ENCODE measurements around the gene ABHD17C.
"Not testable (repeated sequence)": the region's sequence is repeated elsewhere in the genome, so short reads cannot be mapped to it uniquely, and the experiment has no call there.

The ABHD17C gene

GRCh38 chr15:80695099-80695910, at the start of gene ABHD17C:
Gene ABHD17C, plus strand, starts transcription at chr15:80695310. Its CDS starts 120 bp downstream, at chr15:80695430.
- no peak for DNase-seq

DNA sequence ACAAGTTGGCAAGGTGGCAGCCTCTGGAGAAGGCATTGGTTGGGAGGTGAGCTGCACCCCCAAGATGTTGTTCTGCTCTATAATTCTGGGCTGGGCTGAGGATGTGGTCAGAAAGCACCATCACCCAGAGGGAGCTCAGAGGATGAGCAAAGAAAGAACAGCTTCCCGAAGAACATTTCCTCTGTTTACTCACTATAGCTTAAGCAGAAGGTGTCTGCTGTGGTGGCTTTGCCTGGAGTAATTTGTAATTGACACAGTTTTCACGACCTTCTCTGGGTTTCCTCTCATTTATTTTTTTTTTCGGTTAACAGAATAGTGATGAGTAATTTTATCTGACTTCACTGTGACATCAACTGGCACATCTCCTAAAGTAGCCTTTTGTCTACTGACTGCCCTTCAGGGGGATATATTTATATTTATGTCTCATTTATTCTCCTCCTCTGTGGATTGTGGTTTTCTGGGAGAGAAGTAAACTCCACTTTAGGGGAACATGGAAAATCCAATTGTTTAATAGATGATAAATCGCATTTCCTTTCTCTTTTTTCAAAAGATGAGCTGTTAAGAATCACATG, 49.5 kb upstream of the ABHD17C start:
- no peak for DNase-seq

GRCh38 chr15:80647424-80647823, 47.7 kb upstream of the ABHD17C start:
- DNase-seq = not testable (repeated sequence)

DNA sequence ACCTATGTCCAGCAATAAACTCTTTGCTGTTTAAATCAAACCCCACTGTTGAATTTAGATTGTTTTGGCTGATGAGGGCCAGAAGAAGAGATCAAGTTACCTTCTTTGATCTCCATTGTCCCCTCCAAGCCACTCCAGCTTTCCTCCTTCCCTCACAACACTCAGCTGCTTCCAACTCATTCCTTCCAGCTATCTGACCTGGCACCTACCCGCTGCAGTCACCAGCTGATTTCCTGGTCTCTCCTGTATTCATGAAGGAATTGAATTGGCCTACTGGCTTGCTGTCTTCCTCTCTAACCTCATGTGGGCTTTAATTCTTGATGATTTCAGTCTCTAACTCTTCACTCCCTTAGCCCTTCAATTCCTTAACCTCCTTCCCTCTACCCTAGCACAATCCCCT, 40.8 kb upstream of the ABHD17C start:
- no peak for DNase-seq

DNA sequence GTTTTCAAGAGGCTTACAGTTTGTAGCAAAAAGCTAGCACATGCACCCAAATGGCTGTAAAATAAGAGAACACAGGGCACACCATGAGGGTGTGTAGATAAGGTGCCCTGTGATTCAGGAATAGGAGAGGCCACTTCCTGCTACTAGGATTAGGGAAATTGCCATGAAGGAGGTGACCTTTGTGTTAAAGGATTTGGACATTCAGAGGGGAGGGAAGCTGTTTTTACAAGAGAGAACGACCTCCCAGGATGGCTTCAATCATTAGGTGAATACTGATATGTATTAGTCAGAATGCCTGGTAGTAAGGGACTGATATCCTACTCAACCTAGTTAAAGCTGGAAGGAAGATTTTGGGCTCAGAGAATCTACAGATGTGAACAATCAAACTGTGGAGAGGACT, 35.7 kb upstream of the ABHD17C start:
- no peak for DNase-seq

GRCh38 chr15:80660119-80660518, 35.0 kb upstream of the ABHD17C start:
- no peak for DNase-seq

DNA sequence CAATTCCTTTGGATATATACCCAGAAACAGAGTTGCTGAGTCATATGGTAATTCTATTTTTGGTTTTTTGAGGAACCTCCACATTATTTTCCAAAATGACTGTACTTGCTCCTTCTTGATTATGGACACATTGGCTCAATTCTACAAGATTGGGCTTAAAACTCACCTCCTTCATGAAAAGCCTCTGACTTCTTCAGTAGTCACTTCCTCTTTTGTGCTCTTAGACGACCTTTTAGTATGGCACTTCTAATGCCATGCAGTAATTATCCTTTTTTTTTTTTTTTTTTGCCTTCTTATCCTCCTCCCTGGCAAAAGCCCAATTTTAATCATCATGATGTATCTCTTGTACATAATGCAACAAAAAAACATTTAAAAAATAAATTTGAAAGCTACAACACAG, 33.0 kb upstream of the ABHD17C start:
- no peak for DNase-seq

- no peak for DNase-seq
Observed at GRCh38 chr15:80662757-80663553, 32.2 kb upstream of the ABHD17C start.

DNA sequence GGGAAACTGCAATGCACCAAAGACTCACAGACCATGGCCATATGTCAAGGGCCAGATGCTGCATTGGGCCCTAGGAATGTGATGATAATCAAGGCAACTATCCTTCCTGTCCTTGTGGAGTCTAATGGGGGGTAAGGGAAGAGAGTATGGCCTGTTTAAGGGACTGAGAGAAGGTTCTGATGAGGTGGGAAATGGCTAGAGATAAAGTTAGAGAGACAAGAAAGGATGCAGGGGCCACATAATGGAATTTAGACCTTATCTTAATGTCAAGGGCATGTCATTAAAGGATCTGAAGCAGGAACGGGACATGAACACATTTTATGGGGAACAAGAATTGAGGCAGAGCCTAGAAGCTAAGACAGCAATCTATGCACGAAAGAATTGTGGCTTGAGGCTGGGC, 30.0 kb upstream of the ABHD17C start:
- no peak for DNase-seq

DNA sequence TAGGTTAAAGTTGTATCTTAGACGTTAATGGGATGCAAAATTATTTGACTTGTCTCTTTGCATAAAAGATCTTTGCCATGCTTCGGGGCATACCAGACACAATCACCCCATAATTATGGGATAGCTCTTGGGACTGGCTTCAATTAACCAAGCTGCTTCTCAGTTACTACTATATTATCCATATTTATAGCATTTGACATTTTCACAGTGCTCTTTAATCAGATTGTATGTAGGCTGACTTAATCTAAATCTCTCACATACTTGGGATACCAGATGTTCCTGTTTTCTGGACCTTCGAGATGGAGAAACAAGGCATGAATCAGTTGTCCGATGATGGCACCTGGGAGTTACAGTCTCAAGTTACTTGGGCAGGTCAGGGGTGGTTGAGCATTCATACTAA, 27.2 kb upstream of the ABHD17C start:
- no peak for DNase-seq

DNA sequence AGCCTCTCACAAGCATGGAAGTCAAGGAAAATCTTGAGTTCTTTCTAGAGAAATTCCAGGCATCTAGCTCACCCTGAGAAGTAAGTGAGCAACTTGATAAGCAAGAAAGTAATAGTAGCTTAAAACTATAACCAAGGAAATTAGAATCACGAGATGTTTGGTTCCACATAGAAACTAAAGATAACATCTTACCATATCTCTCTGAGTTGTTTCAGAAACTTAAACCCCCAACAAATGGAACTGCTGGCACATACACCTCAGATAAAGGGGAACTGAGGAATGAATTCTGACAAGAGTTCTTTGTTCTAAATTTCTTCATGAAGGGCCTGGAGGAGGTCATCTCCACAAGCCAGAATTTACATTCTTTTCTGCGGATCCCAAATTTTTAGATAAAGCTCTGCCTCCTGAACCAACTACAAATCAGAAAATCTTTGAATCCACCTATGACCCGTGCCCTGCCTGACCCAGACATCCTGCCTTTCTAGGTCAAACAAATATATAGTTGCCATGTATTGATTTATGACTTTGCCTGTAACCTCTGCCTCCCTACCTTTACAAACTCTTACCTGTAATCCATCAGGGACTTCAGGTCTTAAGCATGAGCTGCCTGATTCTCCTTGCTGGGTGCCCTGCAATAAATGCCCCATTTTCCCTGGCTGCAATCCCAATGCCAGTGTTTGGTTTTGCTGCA, 26.4 kb upstream of the ABHD17C start:
- no peak for DNase-seq

DNA sequence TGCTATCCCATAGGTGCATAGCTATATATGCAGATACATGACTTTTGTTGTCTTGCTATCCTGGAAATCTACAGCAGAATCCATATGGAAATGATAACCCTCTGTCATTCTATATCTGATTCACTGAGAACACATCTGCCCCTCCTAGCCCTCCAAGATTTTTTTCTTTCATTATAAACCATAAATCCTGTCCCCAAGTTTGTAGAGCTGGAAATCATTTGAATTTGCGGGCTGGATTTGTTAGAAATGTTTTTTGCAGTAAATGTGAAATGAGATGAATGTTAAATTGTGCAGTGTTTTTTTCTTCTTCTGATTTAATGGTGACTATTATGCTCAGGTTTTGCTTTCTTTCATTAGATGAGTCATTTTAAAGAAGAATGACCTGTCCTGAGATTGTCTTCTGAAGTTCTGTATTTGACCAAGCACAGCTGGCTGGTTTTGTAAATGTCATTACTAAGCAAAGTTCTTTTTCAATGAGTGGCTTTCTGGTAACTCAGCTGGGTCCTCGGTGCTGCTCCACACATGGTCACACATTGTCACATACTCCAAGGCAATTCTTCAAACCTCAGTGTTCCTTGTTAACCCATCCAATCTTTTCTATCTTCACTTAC, 25.3 kb upstream of the ABHD17C start:
- no peak for DNase-seq

DNA sequence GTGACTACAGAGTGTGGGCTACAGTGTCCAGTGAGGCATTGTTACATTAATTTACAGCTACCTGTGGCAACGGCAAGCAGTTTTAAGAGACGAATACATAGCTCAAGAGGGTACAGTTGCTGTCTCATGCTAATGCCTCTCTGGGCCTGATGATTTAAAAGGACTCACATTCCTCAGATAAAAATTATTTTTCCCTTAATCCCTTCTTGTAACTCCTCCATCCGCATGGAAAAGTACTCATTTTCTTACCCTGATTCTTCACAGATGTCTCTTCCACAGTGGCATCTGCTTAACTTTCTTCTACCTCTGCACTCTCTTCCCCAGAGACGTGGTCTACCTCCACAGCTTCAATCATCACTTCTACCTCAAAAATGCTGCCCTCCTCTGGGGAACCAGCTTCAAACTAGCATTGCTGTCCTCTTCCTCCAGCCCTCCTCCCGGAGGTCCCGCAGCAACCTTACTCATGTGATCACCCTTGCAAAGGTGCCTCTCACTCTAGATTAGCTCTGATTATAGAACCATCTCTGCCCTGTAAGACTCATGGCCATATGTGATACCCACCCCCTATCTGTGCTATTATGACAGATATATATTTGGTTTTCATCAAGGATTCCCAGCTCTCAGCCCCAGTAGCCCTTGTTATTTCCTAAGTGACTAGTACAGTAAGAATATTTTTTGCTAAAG, 21.4 kb upstream of the ABHD17C start:
- no peak for DNase-seq

DNA sequence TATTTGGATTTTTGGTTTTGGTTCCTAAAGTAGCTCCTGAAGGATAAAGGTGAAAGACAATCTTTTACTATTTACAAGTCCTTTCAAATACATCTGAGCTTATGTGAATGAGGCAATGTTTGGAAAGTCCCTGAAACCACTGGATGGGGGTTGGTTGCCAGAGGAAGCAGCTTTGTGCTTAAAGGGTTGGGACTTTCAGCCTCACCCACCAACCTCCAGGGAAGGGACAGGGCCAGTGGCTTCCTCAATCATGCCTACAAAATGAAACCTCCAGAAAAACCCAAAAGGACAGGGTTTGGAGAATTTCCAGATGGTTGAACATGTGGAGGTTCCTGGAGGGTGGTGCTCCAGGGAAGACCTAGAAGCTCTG, 20.9 kb upstream of the ABHD17C start:
- no peak for DNase-seq

DNA sequence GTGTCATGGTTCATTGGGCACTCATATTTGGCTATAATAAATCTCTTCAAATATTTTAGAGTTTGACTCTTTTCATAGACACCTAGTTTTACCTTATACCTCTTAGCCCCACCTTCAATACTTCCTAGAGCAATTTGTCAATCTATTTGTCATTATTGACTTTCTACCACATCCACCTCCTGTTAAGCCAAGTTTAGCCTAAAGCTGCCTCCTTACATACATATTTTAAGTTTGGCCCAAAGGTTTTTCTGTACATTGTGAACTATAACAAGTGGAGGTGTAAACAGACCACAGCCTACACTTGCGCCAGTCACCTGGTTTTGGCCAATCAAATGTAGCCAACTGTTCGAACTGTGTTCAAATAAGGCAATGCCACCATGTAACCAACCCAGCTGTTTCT, 18.1 kb upstream of the ABHD17C start:
- no peak for DNase-seq

DNA sequence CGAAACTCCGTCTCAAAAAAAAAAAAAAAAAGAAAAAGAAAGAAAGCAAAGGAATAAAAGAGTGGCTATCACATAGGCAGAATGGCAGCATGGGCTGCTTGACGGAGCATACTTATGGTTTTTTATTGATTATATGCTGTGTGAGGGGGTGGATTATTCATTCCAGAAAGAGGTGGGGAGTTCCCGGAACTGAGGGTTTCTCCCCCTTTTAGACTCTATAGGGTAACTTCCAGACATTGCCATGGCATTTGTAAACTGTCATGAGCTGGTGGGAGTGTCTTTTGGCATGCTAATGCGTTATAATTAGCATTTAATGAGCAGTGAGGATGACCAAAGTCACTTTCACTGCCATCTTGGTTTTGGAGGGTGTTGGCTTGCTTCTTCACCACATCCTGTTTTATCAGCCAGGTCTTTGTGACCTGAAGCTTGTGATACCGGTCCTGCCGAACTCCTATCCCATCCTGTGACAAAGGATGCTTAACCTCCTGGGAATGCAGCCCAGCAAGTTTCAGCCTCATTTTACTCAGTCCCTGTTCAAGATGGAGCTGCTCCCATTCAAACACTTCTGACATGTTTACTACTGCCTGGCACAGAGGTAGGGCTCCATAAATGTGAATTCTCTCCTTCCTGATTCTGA, 15.8 kb upstream of the ABHD17C start:
- DNase-seq = no peak

GRCh38 chr15:80679804-80680175, 15.3 kb upstream of the ABHD17C start:
- no peak for DNase-seq

- no peak for DNase-seq
Observed at GRCh38 chr15:80682201-80682600, 12.9 kb upstream of the ABHD17C start.

DNA sequence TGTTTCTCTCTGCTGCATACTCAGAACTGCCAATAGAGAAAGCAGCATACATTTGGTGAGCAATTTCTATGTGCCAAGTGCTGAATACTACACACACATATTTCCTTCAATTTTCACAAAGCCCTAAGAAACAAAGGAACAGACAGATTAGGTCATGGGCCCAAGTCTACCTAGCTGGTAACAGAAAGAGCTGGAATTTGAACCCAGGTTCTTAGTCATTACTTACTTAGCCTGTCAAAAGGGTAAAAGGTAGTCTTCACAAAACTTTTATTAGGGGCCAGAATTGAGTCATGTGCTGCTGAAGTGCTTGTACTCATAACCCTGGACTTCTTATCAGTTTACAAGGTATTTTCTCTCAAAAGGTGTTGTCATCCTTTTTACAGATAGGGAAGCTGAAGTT, 10.4 kb upstream of the ABHD17C start:
- no peak for DNase-seq

DNA sequence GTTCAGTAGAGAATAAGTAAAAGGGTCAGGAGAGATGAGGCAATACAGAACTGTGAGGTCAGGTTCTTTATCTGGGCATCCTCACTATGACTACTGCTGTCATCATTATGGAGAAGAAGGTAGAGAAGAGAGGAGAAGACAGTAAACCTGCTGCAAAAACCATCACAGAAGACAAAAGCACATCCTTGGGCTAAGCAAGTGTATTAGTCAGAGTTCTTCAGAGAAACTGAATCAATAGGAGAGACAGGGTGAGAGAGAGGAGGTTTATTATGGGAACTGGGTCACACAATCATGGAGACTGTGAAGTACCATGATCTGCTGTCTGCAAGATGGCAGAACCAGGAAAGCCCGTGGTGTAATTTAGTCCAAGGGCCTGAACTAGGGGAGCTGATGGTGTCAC, 9.5 kb upstream of the ABHD17C start:
- no peak for DNase-seq

- no peak for DNase-seq
Observed at GRCh38 chr15:80689294-80689693, 5.8 kb upstream of the ABHD17C start.

DNA sequence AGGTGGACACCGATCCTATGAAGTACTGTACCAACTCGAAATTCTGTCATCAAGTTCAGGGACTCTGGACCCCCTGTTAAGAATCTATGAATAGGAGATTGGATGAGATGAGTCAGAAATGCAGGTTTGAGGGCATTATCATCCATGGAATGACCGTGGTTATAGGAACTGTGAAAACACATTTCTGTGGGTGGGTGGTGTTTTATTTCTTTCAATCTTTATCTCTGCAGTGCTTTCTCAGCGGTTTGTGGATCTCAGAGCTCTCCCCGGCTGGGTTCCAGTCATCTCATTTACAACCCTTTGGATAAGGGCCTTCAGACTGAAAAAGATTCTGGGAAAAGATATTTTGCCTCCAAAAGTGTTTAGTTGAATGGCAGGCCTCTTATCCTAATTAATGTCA, 5.4 kb upstream of the ABHD17C start:
- DNase-seq = no peak

Measured in NCI-H1436 treated with DMSO at 0.1 percent for 48 hours (cell line).